Stimulated activated effector memory CD8-positive, alpha-beta T cell treated with anti-CD3 and anti-CD28 coated beads, Interleukin-12 subunit alpha, Interleukin-12 subunit beta, amount 100 ng/mL, for 72 hours (primary cell): ENCODE results near the gene TMEM234.

ENCODE experiments used
- ATAC-seq: fragments of 150-1000 bp; cut with Tn5 transposase; 2 replicates; pipeline ENCODE4 v1.10.0; 2021
- DNase-seq, 2 donors: peaks; one replicate each; pipeline ENCODE4 v3.0.0; 2021 to 2022; ENCODE audit warnings: low spot score in 2 of 2
- H3K27ac Mint-ChIP-seq: one replicate; pipeline ENCODE4 v1.8.0; 2022; ENCODE audit warnings: mild to moderate bottlenecking, mixed read lengths
- H3K36me3 Mint-ChIP-seq: one replicate; pipeline ENCODE4 v1.8.0; 2022; ENCODE audit warnings: mild to moderate bottlenecking, mixed read lengths
- H3K4me1 Mint-ChIP-seq: one replicate; pipeline ENCODE4 v1.8.0; 2022; ENCODE audit warnings: mixed read lengths
- H3K4me3 Mint-ChIP-seq: one replicate; pipeline ENCODE4 v1.8.0; 2022; ENCODE audit warnings: mild to moderate bottlenecking, mixed read lengths
- H3K9me3 Mint-ChIP-seq: one replicate; pipeline ENCODE4 v1.8.0; 2022; ENCODE audit warnings: mixed read lengths

The TMEM234 gene

DNA sequence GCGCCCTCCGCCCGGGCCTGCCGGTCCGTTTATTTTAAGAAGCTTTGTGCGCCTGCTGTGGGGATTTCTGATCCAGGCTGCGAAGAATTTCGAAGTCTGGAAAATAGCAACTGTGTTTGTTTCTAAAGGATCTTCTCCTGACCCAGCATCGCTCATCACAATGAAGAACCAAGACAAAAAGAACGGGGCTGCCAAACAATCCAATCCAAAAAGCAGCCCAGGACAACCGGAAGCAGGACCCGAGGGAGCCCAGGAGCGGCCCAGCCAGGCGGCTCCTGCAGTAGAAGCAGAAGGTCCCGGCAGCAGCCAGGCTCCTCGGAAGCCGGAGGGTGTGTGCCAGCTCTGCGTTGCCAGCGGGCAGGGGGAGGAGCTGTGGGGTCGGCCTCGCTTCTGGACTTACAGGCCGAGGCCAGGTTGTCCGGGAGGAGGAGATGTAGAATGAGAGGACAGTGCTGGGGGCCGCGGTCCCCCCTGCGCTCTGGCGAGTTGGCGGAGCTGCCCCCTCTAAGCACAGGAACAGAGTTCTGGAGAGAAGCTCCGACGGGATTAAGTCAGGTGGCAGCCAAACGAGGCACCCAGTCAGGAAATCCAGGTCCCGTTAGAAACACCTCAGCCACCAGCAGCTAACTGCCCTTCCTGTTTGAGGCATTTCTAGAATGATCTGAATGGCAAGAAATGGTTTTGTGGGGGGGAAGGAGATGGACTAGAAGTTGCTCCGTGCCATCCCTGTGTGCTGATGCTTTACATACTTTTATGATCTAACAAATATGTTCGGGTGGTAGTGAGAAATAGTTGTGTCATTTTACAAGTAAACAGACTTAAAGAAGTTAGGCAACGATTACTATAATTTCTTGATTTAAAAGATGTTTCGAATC lies 41.7 kb downstream of the TMEM234 start:
- Mint-ChIP-seq H3K9me3 (no peaks in the 10 kb centered on the region), H3K4me3 (peak overlapping the region; percentile 96), H3K36me3 (peaks cover 71% of the 10 kb centered on the region), H3K27ac (peak overlapping the region; percentile 98), H3K4me1 (peaks cover 54% of the 10 kb centered on the region)
- peak; percentile 52 for ATAC-seq
- peak; percentile 24 to 81 for DNase-seq

DNA sequence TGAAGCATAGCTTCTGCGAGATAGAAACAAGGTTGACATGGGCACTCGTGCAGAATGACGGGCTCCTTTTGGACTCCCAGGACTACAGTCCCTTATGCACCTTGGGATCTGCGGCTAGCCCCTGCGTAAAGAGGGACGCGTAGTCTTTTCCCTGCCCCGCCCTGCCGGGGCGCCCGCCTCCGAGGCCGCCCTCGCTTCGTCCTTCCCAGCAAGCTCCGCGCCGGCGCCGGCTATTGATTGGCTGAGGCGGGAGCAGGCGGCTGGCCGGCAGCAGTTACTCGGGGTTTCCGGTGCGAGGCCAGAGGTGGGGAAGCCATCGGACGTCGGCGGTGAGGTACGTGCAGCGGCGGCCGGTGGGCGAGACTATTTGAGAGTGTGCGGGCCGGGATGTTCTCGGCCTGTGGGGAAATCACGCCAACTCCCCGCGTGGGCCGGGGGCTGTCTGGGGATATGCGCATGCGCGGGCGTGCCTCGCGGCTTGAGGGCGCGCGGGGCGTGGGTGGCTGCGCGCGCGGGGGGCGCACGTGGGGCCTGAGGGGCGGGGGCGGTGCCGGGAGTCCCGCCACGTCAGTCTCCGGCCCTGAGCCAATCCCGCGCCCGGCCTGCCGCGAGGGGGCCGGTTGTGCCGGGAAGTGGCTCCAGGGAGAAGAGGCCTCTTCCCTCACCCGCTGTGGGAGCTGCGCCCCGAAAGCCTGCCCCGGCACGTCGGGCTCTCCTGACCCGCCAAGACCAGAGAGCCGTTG lies 42.5 kb downstream of the TMEM234 start, which contains the start of gene TXLNA:
Gene TXLNA (plus strand): TSS at position 233 of the 743 bp plus-strand sequence. CDS start 671 bp downstream, outside the sequence.
- H3K4me3 Mint-ChIP-seq: peak within 1 kb of the TSS; percentile 96
- ATAC-seq: peak; percentile 92
- H3K4me1 Mint-ChIP-seq: peaks cover 49% of the 10 kb centered on the region
- H3K36me3 Mint-ChIP-seq: peaks cover 67% of the 10 kb centered on the region
- H3K9me3 Mint-ChIP-seq: no peaks in the 10 kb centered on the region
- H3K27ac Mint-ChIP-seq: peak within 1 kb of the TSS; percentile 98
- peak; percentile 90 to 96 for DNase-seq

DNA sequence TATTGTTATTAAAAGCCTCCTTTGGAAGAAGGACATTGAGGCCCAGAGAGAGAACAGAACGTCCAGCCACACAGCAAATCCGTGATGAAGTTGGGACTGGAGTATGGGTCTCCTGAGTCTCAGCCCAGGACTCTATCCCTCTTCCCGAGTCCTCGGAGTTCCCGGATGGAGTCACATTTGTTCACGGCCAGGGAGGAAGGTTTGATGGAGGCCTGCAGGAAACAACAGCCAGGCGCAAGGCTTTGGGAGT lies 43.0 kb downstream of the TMEM234 start:
- DNase-seq (no peak), ATAC-seq (no peak)
- H3K9me3 Mint-ChIP-seq: no peaks in the 10 kb centered on the region
- H3K4me3 Mint-ChIP-seq: peak overlapping the region; percentile 96
- H3K4me1 Mint-ChIP-seq: peaks cover 44% of the 10 kb centered on the region
- H3K36me3 Mint-ChIP-seq: peaks cover 62% of the 10 kb centered on the region
- peak overlapping the region; percentile 98 for H3K27ac Mint-ChIP-seq

DNA sequence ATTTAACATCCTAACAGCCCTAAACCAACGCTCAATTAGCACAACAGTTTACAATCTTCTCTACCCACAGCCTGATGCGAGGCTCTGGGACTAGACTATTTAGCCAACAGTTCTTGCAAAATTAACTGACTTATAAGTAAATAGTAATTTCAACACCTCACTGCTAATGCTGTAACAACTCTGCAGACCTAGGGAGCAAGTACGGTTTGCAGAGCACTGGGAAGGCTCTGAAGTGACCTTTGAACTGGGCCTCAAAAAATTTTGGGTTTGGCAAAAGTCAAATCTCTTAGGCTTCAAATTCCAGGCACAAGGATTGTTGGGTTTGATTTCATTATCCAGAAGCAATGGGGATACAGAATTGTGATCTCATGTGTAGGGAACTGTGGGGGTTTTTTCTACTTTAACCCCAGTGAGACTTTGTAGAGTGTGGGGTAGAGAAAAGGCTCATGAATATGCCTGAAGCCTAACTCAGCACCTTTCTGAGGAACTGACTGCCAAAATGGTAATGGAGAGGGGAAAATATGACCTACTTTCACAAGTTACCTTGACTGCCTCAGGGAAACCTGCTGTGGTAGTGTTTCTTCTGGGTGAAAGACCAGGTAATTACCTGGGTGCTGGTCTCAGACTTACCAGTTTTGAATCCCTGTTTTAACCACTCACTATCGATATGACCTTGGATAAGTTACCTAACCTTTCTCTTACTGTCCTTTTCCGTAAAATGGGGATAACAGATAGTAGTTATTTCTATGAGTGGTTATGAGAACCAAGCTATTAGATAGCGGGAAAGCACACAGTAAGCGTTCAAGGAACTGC lies 43.6 kb downstream of the TMEM234 start:
- DNase-seq: no peak
- H3K27ac Mint-ChIP-seq: peak overlapping the region; percentile 98
- H3K36me3 Mint-ChIP-seq: peaks cover 57% of the 10 kb centered on the region
- no peaks in the 10 kb centered on the region for H3K9me3 Mint-ChIP-seq
- H3K4me1 Mint-ChIP-seq: peaks cover 40% of the 10 kb centered on the region
- H3K4me3 Mint-ChIP-seq: peak overlapping the region; percentile 96
- no peak for ATAC-seq

DNA sequence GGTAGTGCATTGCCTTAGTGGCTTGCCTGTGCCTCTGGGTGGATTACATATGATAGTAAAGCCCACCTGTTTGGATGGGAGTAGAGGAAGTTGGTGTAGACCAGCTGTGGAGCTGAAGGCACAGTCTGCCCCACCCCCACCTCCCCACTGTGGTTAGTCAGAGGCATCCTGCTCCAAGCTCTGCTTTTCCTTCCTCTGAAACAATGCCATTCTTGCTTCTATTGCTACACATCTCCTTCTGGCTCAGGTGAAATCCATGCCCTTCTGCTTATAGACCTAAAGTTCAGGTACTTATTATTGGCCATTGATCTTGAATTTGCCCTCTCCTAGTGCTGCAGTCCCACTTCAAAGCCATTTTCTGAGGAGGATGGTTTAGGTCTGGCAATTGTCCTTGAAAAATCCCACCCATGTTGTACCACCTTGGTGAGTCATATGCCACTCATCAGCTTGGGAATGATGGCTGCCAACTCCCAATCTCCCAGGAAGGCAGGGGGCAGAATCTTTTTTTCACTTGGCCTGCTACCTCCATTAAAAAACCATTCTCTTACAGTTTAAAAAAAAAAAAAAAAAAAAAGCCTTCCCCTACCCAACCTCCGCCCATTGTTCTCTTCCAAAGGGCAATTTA lies 49.4 kb downstream of the TMEM234 start:
- H3K27ac Mint-ChIP-seq: peak overlapping the region; percentile 74
- no peak overlapping the region for H3K4me3 Mint-ChIP-seq
- DNase-seq (no peak), ATAC-seq (no peak)
- no peaks in the 10 kb centered on the region for H3K9me3 Mint-ChIP-seq
- H3K36me3 Mint-ChIP-seq: peaks cover 67% of the 10 kb centered on the region
- no peaks in the 10 kb centered on the region for H3K4me1 Mint-ChIP-seq

DNA sequence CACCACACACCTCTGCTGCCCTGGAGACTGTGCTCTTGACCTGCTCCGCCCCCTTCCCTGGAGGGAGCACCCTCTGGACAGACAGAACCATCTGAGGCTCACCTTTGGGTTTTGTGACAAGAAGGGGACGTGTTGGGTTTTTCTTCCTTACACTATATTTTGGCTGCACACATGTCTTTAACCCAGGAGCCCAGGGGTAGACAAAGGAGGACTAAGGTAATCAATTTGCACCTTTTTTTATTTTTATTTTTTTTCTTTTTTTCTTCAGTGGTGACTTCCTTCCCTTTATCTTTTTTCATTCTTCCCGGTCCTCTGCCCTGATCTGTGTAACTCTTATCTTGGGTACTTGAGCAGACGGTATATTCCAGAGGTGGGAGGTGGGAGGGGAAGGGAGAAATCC lies 51.2 kb downstream of the TMEM234 start:
- Mint-ChIP-seq H3K27ac (peak overlapping the region; percentile 29), H3K4me1 (no peaks in the 10 kb centered on the region)

More for the DNA sequence above, 51.2 kb downstream of the TMEM234 start:
- Mint-ChIP-seq H3K36me3 (peaks cover 84% of the 10 kb centered on the region), H3K9me3 (no peaks in the 10 kb centered on the region), H3K4me3 (no peak overlapping the region)
- no peak for ATAC-seq
- no peak for DNase-seq
